Measurements from ENCODE around the gene TMEM45A. TPM values are rescaled to one million over a fixed set of nuclear protein-coding genes. Genes with fewer than 3 reads are reported as not detected.

TMEM45A gene
- total RNA-seq, 4 donors from 2014 or later, result 3.5 to 7.0 (median 4.1) TPM

DNA sequence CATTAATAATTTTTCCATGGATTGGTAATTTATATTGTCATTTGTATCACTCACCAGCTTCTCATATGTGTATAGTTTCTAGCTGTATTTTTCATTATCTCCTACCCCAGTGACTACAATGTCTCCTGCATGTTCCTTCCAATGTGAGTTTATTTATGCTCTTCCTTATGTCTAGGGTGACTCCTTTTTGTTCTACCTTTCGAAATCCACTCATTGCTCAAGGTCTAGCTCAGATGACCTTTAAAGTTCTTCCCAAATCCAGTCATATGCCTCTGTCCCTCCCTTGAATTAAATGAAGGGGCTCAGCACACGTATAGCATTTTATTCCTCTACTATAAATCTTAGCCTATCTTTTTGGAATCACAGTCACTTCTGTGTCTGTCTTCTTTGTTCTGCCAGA lies 53.0 kb downstream of the TMEM45A start:
- Histone ChIP-seq H3K27me3 (no peaks in the 10 kb centered on the region), H3K36me3 (no peaks in the 10 kb centered on the region), H3K27ac (no peak overlapping the region), H3K9me3 (no peaks in the 10 kb centered on the region), H3K4me1 (no peaks in the 10 kb centered on the region), H3K4me3 (no peak overlapping the region)
- DNase-seq (no peak), ATAC-seq (no peak)
- intact Hi-C loops (cut with DNase I; ENCODE audit: low total_unique reads) (no loop called here), in situ Hi-C loops (cut with MboI; ENCODE audit: low sequenced_read_pairs in 4 of 4) (no loop called here)
- TF ChIP-seq, protein P1, sequence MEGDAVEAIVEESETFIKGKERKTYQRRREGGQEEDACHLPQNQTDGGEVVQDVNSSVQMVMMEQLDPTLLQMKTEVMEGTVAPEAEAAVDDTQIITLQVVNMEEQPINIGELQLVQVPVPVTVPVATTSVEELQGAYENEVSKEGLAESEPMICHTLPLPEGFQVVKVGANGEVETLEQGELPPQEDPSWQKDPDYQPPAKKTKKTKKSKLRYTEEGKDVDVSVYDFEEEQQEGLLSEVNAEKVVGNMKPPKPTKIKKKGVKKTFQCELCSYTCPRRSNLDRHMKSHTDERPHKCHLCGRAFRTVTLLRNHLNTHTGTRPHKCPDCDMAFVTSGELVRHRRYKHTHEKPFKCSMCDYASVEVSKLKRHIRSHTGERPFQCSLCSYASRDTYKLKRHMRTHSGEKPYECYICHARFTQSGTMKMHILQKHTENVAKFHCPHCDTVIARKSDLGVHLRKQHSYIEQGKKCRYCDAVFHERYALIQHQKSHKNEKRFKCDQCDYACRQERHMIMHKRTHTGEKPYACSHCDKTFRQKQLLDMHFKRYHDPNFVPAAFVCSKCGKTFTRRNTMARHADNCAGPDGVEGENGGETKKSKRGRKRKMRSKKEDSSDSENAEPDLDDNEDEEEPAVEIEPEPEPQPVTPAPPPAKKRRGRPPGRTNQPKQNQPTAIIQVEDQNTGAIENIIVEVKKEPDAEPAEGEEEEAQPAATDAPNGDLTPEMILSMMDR (IDR thresholded peaks at IDR 0.05 in 4 of 5, conservative IDR thresholded peaks at IDR 0.05 in 1 of 5), result no peak
- no peak for TF ChIP-seq POLR2A (IDR thresholded peaks at IDR 0.05)

DNA sequence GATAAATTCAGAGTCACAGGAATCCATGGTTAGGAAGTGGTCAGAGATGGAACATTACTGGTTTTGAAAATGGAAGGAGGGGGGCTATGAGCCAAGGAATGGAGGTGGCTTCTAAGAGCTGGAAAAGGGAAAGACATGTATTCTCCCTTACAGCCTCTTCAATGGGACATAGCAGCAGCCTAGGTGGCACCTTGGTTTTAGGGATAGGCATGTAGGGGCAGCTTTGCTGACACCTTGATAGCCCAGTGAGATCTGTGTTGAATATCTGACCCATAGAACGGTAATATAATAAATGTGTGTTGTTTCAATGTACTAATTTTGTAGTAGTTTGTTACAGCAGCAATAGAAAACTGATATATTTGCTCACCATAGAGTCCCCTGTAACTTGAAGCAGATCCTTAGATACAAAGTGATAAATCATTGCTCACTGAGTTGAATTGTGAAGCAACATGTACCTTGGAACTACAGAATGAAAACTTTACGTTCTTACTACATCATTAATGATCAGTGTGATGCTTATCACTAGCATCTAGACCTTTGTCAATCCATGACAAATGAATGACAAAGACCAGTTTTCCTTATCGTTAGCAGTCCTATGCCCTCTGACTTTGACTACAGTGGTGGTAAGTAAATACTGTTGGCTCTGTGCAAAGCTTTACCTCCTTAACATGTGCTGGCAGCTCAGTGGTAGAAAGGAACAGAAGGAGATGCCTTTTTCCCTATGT lies 53.8 kb downstream of the TMEM45A start:
- no peaks in the 10 kb centered on the region for H3K9me3 ChIP-seq
- no peaks in the 10 kb centered on the region for H3K27me3 ChIP-seq
- no peak overlapping the region for H3K4me3 ChIP-seq
- TF ChIP-seq POLR2A (IDR thresholded peaks at IDR 0.05), result no peak
- TF ChIP-seq, protein P1 (IDR thresholded peaks at IDR 0.05 in 4 of 5, conservative IDR thresholded peaks at IDR 0.05 in 1 of 5), result no peak
- DNase-seq, result no peak
- H3K27ac ChIP-seq, result no peak overlapping the region
- no peaks in the 10 kb centered on the region for H3K4me1 ChIP-seq
- in situ Hi-C loops (cut with MboI; ENCODE audit: low sequenced_read_pairs in 4 of 4) (no loop called here), intact Hi-C loops (cut with DNase I; ENCODE audit: low total_unique reads) (no loop called here)
- no peak for ATAC-seq
- no peaks in the 10 kb centered on the region for H3K36me3 ChIP-seq

GRCh38 chr3:100548053-100548452 lies 55.6 kb downstream of the TMEM45A start:
- DNase-seq, result no peak
- Histone ChIP-seq H3K4me3 (no peak overlapping the region), H3K4me1 (no peaks in the 10 kb centered on the region), H3K27me3 (no peaks in the 10 kb centered on the region), H3K36me3 (no peaks in the 10 kb centered on the region), H3K27ac (no peak overlapping the region), H3K9me3 (no peaks in the 10 kb centered on the region)
- ATAC-seq, result no peak
- in situ Hi-C loops (cut with MboI; ENCODE audit: low sequenced_read_pairs in 4 of 4), result no loop called here
- intact Hi-C loops (cut with DNase I; ENCODE audit: low total_unique reads), result no loop called here
- no peak for TF ChIP-seq POLR2A (IDR thresholded peaks at IDR 0.05)
- TF ChIP-seq, protein P1 (IDR thresholded peaks at IDR 0.05 in 4 of 5, conservative IDR thresholded peaks at IDR 0.05 in 1 of 5), result no peak

DNA sequence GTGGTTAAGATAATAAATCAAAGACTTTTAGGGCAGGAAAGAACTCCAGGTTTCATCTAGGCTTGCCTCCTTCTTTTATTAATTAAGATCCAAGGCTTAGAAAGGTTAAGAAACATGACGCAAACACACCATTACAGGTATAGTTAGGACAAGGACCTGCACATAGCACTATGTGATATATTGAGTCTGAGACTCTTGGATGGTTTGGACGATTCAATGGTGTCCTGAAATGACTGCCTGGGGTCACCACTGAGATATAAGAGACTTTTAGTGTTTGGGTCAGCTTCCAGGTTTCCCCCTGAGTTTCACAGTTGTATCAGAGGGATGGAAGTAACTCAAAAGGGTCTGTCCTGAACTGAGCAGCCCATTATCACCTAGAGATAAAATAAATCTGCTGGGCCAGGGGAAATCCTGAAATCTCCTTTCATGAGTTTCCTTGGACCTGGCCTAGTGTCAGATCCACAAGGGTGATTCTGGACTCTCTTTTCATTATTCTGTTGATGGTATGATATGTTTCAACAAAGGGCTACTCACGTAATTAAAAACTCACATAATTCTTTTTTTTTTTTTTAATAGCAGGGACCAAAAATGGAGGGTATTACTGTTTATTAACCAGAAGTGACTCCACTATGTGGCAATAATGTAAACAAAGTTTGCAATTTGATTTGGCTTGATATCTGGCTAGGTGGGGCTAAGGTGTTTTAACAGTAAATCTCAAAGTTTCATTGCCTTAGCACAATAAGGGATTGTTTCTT lies 61.4 kb downstream of the TMEM45A start:
- Histone ChIP-seq H3K4me3 (no peak overlapping the region), H3K27me3 (no peaks in the 10 kb centered on the region), H3K27ac (no peak overlapping the region), H3K9me3 (no peaks in the 10 kb centered on the region), H3K4me1 (no peaks in the 10 kb centered on the region), H3K36me3 (no peaks in the 10 kb centered on the region)
- ATAC-seq (no peak), DNase-seq (no peak)
- TF ChIP-seq, protein P1 (IDR thresholded peaks at IDR 0.05 in 4 of 5, conservative IDR thresholded peaks at IDR 0.05 in 1 of 5), result no peak
- TF ChIP-seq POLR2A (IDR thresholded peaks at IDR 0.05), result no peak
- intact Hi-C loops (cut with DNase I; ENCODE audit: low total_unique reads), result no loop called here
- in situ Hi-C loops (cut with MboI; ENCODE audit: low sequenced_read_pairs in 4 of 4), result no loop called here
